MM.1S (cell line): ENCODE measurements around the gene OR51B5.
"Not testable (repeated sequence)": the region's sequence is repeated elsewhere in the genome, so short reads cannot be mapped to it uniquely, and the experiment has no call there.

ENCODE experiments used
- DNase-seq: peaks from one replicate; pipeline ENCODE4 v3.0.0-alpha.2; 2015
- H2AFZ ChIP-seq: fragments of 300-600 bp; sonication (generic); 2 replicates; pipeline ENCODE4 v1.6.0; 2016; ENCODE audit warnings: antibody characterized with exemption, low read length
- H3F3A ChIP-seq: fragments of 300-600 bp; sonication (generic); 2 replicates; pipeline ENCODE4 v1.6.1; 2016; ENCODE audit warnings: mild to moderate bottlenecking, antibody characterized with exemption, low read length, moderate library complexity, mixed read lengths; ENCODE audit not compliant: insufficient read depth
- H3K27ac ChIP-seq: fragments of 300-600 bp; sonication (generic); 2 replicates; pipeline ENCODE4 v1.5.1; 2016; ENCODE audit warnings: mild to moderate bottlenecking, low read length
- H3K27me3 ChIP-seq: fragments of 300-600 bp; sonication (generic); replicated peaks from 2 replicates; pipeline ENCODE4 v1.6.0; 2016; ENCODE audit warnings: low read length; ENCODE audit not compliant: insufficient read depth
- H3K36me3 ChIP-seq: fragments of 300-600 bp; sonication (generic); replicated peaks from 2 replicates; pipeline ENCODE4 v1.6.1; 2016; ENCODE audit warnings: mild to moderate bottlenecking, low read length, mixed read lengths; ENCODE audit not compliant: insufficient read depth
- H3K4me1 ChIP-seq: fragments of 300-600 bp; sonication (generic); 2 replicates; pipeline ENCODE4 v1.6.1; 2016; ENCODE audit warnings: low read length, mixed read lengths
- H3K4me2 ChIP-seq: fragments of 300-600 bp; sonication (generic); 2 replicates; pipeline ENCODE4 v1.6.0; 2016; ENCODE audit warnings: low read depth, low read length
- H3K4me3 ChIP-seq: fragments of 300-600 bp; sonication (generic); 2 replicates; pipeline ENCODE4 v1.5.1; 2016; ENCODE audit warnings: low read length, mixed read lengths
- H3K79me2 ChIP-seq: fragments of 300-600 bp; sonication (generic); 2 replicates; pipeline ENCODE4 v1.6.1; 2016; ENCODE audit warnings: mixed run types, low read length, mixed read lengths
- H3K9ac ChIP-seq: fragments of 300-600 bp; sonication (generic); 2 replicates; pipeline ENCODE4 v1.6.1; 2016; ENCODE audit warnings: low read length, mixed read lengths
- H3K9me2 ChIP-seq: fragments of 300-600 bp; sonication (generic); replicated peaks from 2 replicates; pipeline ENCODE4 v1.6.1; 2016; ENCODE audit warnings: mild to moderate bottlenecking, low read length, mixed read lengths; ENCODE audit not compliant: insufficient read depth
- H3K9me3 ChIP-seq: fragments of 300-600 bp; sonication (generic); replicated peaks from 2 replicates; pipeline ENCODE4 v1.6.1; 2016; ENCODE audit warnings: mild to moderate bottlenecking, low read length, mixed read lengths; ENCODE audit not compliant: insufficient read depth
- H4K20me1 ChIP-seq: fragments of 300-600 bp; sonication (generic); 2 replicates; pipeline ENCODE4 v1.6.1; 2016; ENCODE audit warnings: mild to moderate bottlenecking, low read length, moderate library complexity, mixed read lengths; ENCODE audit not compliant: insufficient read depth
- EZH2 ChIP-seq: fragments of 300-600 bp; sonication (generic); optimal IDR thresholded peaks from 2 replicates; pipeline ENCODE3; 2017; ENCODE audit warnings: low read depth, mild to moderate bottlenecking, antibody characterized with exemption, low read length, mixed read lengths
- EZH2phosphoT487 ChIP-seq: fragments of 300-600 bp; sonication (generic); IDR thresholded peaks from 2 replicates; pipeline ENCODE4 v1.6.1; 2018; ENCODE audit warnings: antibody characterized with exemption, low read length
- TF ChIP-seq, protein P1 (sequence below): fragments of 300-600 bp; sonication (generic); IDR thresholded peaks from 2 replicates; pipeline ENCODE4 v1.5.1; 2016; ENCODE audit warnings: antibody characterized with exemption, low read length, mixed read lengths

The OR51B5 gene

DNA sequence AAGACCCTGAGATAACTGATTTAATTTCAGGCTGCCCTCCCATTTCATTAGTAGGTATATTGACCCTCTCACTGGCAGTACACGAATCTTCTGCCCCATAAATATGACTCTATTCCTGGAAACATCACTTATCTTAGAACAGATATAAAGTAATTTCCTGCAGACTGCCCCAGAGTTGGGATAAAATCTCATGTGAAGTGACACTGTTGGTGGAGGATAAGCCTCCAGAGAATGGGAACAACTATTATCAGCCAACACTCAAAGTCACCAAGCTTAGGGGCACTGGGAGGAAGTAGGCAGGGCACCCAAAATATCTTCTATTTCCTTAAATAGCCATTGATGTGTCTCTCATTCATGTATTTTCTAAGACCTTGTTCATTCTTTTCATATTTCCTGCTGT lies 8.2 kb downstream of the OR51B5 start:
- TF ChIP-seq, protein P1, sequence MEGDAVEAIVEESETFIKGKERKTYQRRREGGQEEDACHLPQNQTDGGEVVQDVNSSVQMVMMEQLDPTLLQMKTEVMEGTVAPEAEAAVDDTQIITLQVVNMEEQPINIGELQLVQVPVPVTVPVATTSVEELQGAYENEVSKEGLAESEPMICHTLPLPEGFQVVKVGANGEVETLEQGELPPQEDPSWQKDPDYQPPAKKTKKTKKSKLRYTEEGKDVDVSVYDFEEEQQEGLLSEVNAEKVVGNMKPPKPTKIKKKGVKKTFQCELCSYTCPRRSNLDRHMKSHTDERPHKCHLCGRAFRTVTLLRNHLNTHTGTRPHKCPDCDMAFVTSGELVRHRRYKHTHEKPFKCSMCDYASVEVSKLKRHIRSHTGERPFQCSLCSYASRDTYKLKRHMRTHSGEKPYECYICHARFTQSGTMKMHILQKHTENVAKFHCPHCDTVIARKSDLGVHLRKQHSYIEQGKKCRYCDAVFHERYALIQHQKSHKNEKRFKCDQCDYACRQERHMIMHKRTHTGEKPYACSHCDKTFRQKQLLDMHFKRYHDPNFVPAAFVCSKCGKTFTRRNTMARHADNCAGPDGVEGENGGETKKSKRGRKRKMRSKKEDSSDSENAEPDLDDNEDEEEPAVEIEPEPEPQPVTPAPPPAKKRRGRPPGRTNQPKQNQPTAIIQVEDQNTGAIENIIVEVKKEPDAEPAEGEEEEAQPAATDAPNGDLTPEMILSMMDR = no peak
- TF ChIP-seq EZH2 (no peak), EZH2phosphoT487 (no peak)
- no peaks in the 10 kb centered on the region for H3K9me3 ChIP-seq
- H3K4me2 ChIP-seq = no peak overlapping the region

GRCh38 chr11:5324197-5324596 lies 19.1 kb downstream of the OR51B5 start, which contains the start of gene OR51B2:
Gene OR51B2, minus strand, starts transcription at chr11:5324297. Its CDS starts 0 bp downstream, at chr11:5324297.
- H3K4me2 ChIP-seq = 0 out of 2 replicates have a peak within 1 kb of the TSS, but pooled peaks have one; percentile 2
- H3K27me3 ChIP-seq = no peaks in the 10 kb centered on the region
- no peaks in the 10 kb centered on the region for H3K36me3 ChIP-seq
- no peak for DNase-seq
- H3K9me2 ChIP-seq = no peaks in the 10 kb centered on the region
- H3K79me2 ChIP-seq = no peaks in the 10 kb centered on the region
- no peak within 1 kb of the TSS for H3K27ac ChIP-seq
- no peak for TF ChIP-seq EZH2
- TF ChIP-seq, protein P1 = no peak
- TF ChIP-seq EZH2phosphoT487 = no peak
- H3K4me1 ChIP-seq = peaks cover 17% of the 10 kb centered on the region
- no peak within 1 kb of the TSS for H3K4me3 ChIP-seq
- no peak within 1 kb of the TSS for H3K9ac ChIP-seq
- H2AFZ ChIP-seq = no peak within 1 kb of the TSS
- H4K20me1 ChIP-seq = no peaks in the 10 kb centered on the region
- H3K9me3 ChIP-seq = no peaks in the 10 kb centered on the region
- H3F3A ChIP-seq = no peaks in the 10 kb centered on the region

More for the DNA sequence above, 8.2 kb downstream of the OR51B5 start:
- H3K36me3 ChIP-seq = no peaks in the 10 kb centered on the region
- H3K27me3 ChIP-seq = no peaks in the 10 kb centered on the region; the same call in 1 of the 2 replicates
- peaks cover 38% of the 10 kb centered on the region for H3K4me1 ChIP-seq
- no peak overlapping the region for H2AFZ ChIP-seq
- no peaks in the 10 kb centered on the region for H3F3A ChIP-seq
- DNase-seq = no peak
- no peaks in the 10 kb centered on the region for H3K9me2 ChIP-seq
- no peak overlapping the region for H3K27ac ChIP-seq
- H3K9ac ChIP-seq = no peak overlapping the region
- H3K79me2 ChIP-seq = no peaks in the 10 kb centered on the region
- no peak overlapping the region for H3K4me3 ChIP-seq
- H4K20me1 ChIP-seq = no peaks in the 10 kb centered on the region

DNA sequence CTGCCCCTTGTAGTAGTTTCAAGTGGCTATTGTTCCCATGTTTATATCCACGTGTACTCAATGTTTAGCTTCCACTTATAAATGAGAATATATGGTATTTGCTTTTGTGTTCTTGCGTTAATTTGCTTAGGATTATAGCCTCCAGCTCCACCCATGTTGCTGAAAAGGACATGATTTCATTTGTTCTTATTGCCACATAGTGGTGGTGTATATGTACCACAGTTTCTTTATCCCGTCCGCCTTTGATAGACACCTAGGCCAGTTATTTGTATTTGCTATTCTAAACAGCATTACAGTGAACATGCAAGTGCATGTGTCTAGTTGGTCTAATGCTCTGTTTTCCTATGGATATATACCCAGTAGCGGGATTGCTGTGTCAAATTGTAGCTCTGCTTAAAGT lies 26.0 kb downstream of the OR51B5 start:
- no peaks in the 10 kb centered on the region for H3K9me2 ChIP-seq
- no peak overlapping the region for H3K9ac ChIP-seq
- H3K4me2 ChIP-seq = no peak overlapping the region
- no peak for DNase-seq
- H3K27me3 ChIP-seq = no peaks in the 10 kb centered on the region
- H3K27ac ChIP-seq = no peak overlapping the region
- no peaks in the 10 kb centered on the region for H3K9me3 ChIP-seq
- H3K4me3 ChIP-seq = no peak overlapping the region
- H3K79me2 ChIP-seq = no peaks in the 10 kb centered on the region
- peaks cover under 1% of the 10 kb centered on the region for H3K4me1 ChIP-seq
- H3F3A ChIP-seq = no peaks in the 10 kb centered on the region
- H2AFZ ChIP-seq = no peak overlapping the region
- TF ChIP-seq EZH2phosphoT487 (no peak), EZH2 (no peak)
- TF ChIP-seq, protein P1 = no peak
- no peaks in the 10 kb centered on the region for H3K36me3 ChIP-seq
- H4K20me1 ChIP-seq = no peaks in the 10 kb centered on the region

DNA sequence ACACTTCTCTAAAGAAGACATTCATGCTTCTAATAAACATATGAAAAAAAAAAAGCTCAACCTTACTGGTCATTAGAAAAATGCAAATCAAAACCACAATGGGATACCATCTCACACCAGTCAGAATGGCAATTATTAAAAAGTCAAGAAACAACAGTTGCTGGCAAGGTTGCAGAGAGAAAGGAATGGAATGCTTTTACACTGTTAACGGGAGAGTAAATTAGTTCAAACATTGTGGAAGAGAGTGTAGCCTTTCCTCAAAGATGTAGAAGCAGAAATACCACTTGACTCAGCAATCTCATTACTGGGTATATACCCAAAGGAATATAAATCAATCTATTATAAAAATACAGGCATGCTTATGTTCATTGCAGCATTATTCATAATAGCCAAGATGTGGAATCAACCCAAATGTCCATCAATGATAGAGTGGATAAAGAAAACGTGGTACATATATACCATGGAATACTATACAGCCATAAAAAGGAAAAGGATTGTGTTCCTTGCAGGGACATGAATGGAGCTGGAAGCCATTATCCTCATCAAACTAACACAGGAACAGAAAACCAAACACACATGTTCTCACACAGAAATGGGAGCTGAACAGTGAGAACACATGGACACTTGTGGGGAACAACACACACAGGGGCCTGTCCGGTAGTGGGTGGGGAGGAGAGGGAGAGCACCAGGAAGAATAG lies 29.8 kb downstream of the OR51B5 start:
- H3K9ac ChIP-seq, H3K9me2 ChIP-seq, DNase-seq: not testable (repeated sequence)

More for the DNA sequence above, 29.8 kb downstream of the OR51B5 start:
- not testable (repeated sequence) for H2AFZ ChIP-seq, H4K20me1 ChIP-seq, H3K4me1 ChIP-seq, H3K4me2 ChIP-seq, H3K79me2 ChIP-seq, H3K4me3 ChIP-seq, H3K27ac ChIP-seq, H3K36me3 ChIP-seq, H3F3A ChIP-seq, H3K27me3 ChIP-seq, H3K9me3 ChIP-seq
